ENCODE measurements around the gene WBP2.
"Not testable (repeated sequence)": the region's sequence is repeated elsewhere in the genome, so short reads cannot be mapped to it uniquely, and the experiment has no call there.

WBP2 gene

GRCh38 chr17:75865404-75866188 is 10.5 kb upstream of the WBP2 start:
- DNase-seq (ENCODE audit: low read depth), result not testable (repeated sequence)

- DNase-seq (ENCODE audit: low read depth), result not testable (repeated sequence)
These were observed 9.8 kb upstream of the WBP2 start for GRCh38 chr17:75864887-75865286.

- DNase-seq (ENCODE audit: low read depth), result no peak
These were observed 9.3 kb upstream of the WBP2 start for GRCh38 chr17:75864448-75864871.

GRCh38 chr17:75861927-75862317 is 6.8 kb upstream of the WBP2 start:
- no peak for DNase-seq (ENCODE audit: low read depth)

GRCh38 chr17:75859358-75859757 is 4.2 kb upstream of the WBP2 start:
- DNase-seq (ENCODE audit: low read depth), result not testable (repeated sequence)

- peak; percentile 33 for DNase-seq (ENCODE audit: low read depth)
These were observed 1.1 kb upstream of the WBP2 start for GRCh38 chr17:75856062-75856756.

GRCh38 chr17:75854881-75855309 is 240 bp downstream of the WBP2 start:
- DNase-seq (ENCODE audit: low read depth), result no peak

- no peak for DNase-seq (ENCODE audit: low read depth)
These were observed 910 bp downstream of the WBP2 start for GRCh38 chr17:75854101-75854748.

- DNase-seq (ENCODE audit: low read depth), result no peak
These were observed 1.7 kb downstream of the WBP2 start for GRCh38 chr17:75853433-75853832.

- not testable (repeated sequence) for DNase-seq (ENCODE audit: low read depth)
These were observed 3.5 kb downstream of the WBP2 start for GRCh38 chr17:75851693-75851991.

GRCh38 chr17:75850928-75851692 is 4.0 kb downstream of the WBP2 start:
- no peak for DNase-seq (ENCODE audit: low read depth)

GRCh38 chr17:75849724-75850123 is 5.4 kb downstream of the WBP2 start:
- no peak for DNase-seq (ENCODE audit: low read depth)

GRCh38 chr17:75849279-75849646 is 5.9 kb downstream of the WBP2 start:
- no peak for DNase-seq (ENCODE audit: low read depth)

- peak; percentile 71 for DNase-seq (ENCODE audit: low read depth)
These were observed 6.4 kb downstream of the WBP2 start for GRCh38 chr17:75848523-75849278.

GRCh38 chr17:75847614-75848522 is 7.3 kb downstream of the WBP2 start:
- no peak for DNase-seq (ENCODE audit: low read depth)

- DNase-seq (ENCODE audit: low read depth), result no peak
These were observed 8.2 kb downstream of the WBP2 start for GRCh38 chr17:75846692-75847613.

GRCh38 chr17:75845933-75846691 is 9.0 kb downstream of the WBP2 start:
- DNase-seq (ENCODE audit: low read depth), result no peak

- peak; percentile 39 for DNase-seq (ENCODE audit: low read depth)
These were observed 9.9 kb downstream of the WBP2 start for GRCh38 chr17:75845058-75845711.

Measured in activated gamma-delta T cell treated with anti-CD3 and anti-CD28 coated beads, Interleukin-2, amount 50 U/mL, for 16 hours (primary cell).